ENCODE results near the gene KRTAP5-11.
"Not testable (repeated sequence)": the region's sequence is repeated elsewhere in the genome, so short reads cannot be mapped to it uniquely, and the experiment has no call there.

KRTAP5-11 gene

DNA sequence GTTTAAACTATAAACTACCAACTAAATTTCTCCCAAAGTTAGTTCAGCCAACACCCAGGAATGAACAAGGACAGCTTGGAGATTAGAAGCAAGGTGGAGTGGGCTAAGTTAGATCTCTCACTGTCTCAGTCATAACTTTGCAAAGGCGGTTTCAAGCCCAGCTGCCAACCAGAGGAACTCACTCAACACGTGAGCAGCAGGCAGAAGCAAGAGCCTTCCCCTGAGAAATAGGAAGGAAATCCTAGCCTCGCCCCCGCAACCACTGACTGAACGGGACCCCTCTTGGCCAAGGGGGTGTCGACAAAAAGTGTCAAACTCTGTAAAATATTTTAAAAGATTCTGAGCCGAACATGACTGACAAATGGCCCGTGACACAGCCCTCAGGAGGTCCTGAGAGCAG lies 38.8 kb downstream of the KRTAP5-11 start:
- Histone ChIP-seq H3K79me1 (ENCODE audit: low read length) (no peaks in the 10 kb centered on the region), H3K4me3 (ENCODE audit: low read length) (no peak overlapping the region)
- no CpG with 5 or more reads among the region's 8 CpGs for WGBS (ENCODE audit: extremely low coverage, insufficient coverage, low lambda C conversion rate)

DNA sequence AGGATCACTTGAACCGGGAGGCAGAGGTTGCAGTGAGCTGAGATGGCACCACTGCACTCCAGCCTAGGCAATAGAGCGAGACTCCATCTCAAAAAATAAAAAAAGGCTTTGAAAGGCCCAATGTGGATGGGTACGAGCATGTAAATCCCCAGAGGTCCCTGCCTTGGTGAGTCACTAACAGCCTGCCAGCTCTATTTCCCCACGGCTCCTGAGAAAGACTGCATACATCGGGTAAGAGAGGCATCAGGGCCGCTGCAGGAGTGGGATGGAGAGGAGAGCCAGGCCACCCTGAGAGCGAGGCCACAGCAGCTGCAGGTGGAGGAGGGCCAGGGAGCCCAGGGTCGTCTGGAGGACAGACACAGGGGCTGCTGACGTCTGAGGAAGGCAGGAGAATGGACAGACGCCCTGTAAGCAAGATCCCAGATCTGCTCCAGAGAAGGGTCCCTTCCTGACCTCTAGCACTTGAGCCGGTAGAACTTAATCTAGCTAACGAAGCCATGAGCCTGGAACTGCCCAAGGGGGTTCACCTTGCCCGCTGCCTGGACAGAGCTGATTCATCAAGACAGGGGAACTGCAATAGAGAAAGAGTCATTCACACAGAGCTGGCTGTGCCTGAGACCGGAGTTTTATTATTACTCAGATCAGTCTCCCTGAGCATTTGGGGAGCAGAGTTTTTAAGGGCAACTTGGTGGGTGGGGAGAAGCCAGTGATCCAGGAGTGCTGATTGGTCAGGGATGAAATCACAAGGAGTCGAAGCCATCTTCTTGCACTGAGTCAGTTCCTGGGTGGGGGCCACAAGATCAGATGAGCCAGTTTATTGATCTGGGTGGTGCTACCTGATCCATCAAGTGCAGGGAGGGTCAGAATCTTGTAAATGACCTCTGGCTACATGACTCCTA lies 39.5 kb downstream of the KRTAP5-11 start:
- WGBS (ENCODE audit: extremely low coverage, insufficient coverage, low lambda C conversion rate): no CpG with 5 or more reads among the region's 15 CpGs

More for the DNA sequence above, 38.8 kb downstream of the KRTAP5-11 start:
- H3K4me1 ChIP-seq (ENCODE audit: control insufficient read depth, low read depth, low read length): peaks cover 1% of the 10 kb centered on the region
- no peak overlapping the region for H3K4me2 ChIP-seq (ENCODE audit: low read length)
- H3K79me2 ChIP-seq (ENCODE audit: control insufficient read depth, insufficient read depth, low read length): no peaks in the 10 kb centered on the region
- H2AK5ac ChIP-seq (ENCODE audit: low read length): no peak overlapping the region
- no peak overlapping the region for H3K56ac ChIP-seq (ENCODE audit: low read length)
- H2BK5ac ChIP-seq (ENCODE audit: low read length): no peak overlapping the region
- no peaks in the 10 kb centered on the region for H3K36me3 ChIP-seq (ENCODE audit: control insufficient read depth, insufficient read depth, low read length)
- no peaks in the 10 kb centered on the region for H3K27me3 ChIP-seq (ENCODE audit: insufficient read depth, low read length, poor library complexity)
- DNase-seq: no peak
- no peak overlapping the region for H3K18ac ChIP-seq (ENCODE audit: low read length)
- no peak overlapping the region for H2BK120ac ChIP-seq (ENCODE audit: low read depth, low read length)
- H3K4ac ChIP-seq (ENCODE audit: low read depth, low read length): no peak overlapping the region
- H4K8ac ChIP-seq (ENCODE audit: low read depth, low read length): no peak overlapping the region
- no peak overlapping the region for H3K9ac ChIP-seq (ENCODE audit: low read length)
- no peak overlapping the region for H3K23ac ChIP-seq (ENCODE audit: low read length)
- no peak overlapping the region for H2BK15ac ChIP-seq (replicated peaks; ENCODE audit: low read depth)
- no peak overlapping the region for H3K27ac ChIP-seq (ENCODE audit: low read depth, low read length)
- no peak overlapping the region for H4K5ac ChIP-seq (ENCODE audit: low read length)

DNA sequence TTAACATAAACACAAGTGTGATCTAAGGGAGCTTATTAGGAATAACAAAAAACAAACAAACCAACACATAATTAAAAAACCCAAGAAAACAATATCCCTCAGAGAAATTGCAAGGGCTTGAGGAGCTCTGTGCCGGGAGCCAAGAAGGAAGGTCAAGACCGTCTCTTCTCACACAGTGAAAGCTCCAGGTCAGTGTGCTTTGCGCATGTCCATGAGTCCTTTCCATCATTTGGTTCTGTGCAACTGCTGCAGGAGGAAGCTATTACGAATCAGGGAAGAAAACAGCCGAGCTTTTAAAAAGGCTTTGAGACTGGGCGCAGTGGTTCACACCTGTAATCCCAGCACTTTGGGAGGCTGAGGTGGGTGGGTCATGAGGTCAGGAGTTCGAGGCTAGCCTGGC lies 40.3 kb downstream of the KRTAP5-11 start:
- no peaks in the 10 kb centered on the region for H3K79me1 ChIP-seq (ENCODE audit: low read length)
- no peaks in the 10 kb centered on the region for H3K27me3 ChIP-seq (ENCODE audit: insufficient read depth, low read length, poor library complexity)
- H4K5ac ChIP-seq (ENCODE audit: low read length): no peak overlapping the region
- no peaks in the 10 kb centered on the region for H3K36me3 ChIP-seq (ENCODE audit: control insufficient read depth, insufficient read depth, low read length)
- no peak overlapping the region for H3K23ac ChIP-seq (ENCODE audit: low read length)
- no peak overlapping the region for H2AK5ac ChIP-seq (ENCODE audit: low read length)
- H3K27ac ChIP-seq (ENCODE audit: low read depth, low read length): no peak overlapping the region
- no peaks in the 10 kb centered on the region for H3K79me2 ChIP-seq (ENCODE audit: control insufficient read depth, insufficient read depth, low read length)
- no peak overlapping the region for H3K18ac ChIP-seq (ENCODE audit: low read length)
- H3K9ac ChIP-seq (ENCODE audit: low read length): no peak overlapping the region
- H2BK5ac ChIP-seq (ENCODE audit: low read length): no peak overlapping the region
- peaks cover 1% of the 10 kb centered on the region for H3K4me1 ChIP-seq (ENCODE audit: control insufficient read depth, low read depth, low read length)
- no peak overlapping the region for H2BK120ac ChIP-seq (ENCODE audit: low read depth, low read length)
- H3K4me2 ChIP-seq (ENCODE audit: low read length): no peak overlapping the region
- H4K8ac ChIP-seq (ENCODE audit: low read depth, low read length): no peak overlapping the region
- DNase-seq: no peak
- no peak overlapping the region for H3K4me3 ChIP-seq (ENCODE audit: low read length)
- no peak overlapping the region for H3K56ac ChIP-seq (ENCODE audit: low read length)
- no peak overlapping the region for H2BK15ac ChIP-seq (replicated peaks; ENCODE audit: low read depth)
- no peak overlapping the region for H3K4ac ChIP-seq (ENCODE audit: low read depth, low read length)
- no CpG with 5 or more reads among the region's 7 CpGs for WGBS (ENCODE audit: extremely low coverage, insufficient coverage, low lambda C conversion rate)

More for the DNA sequence above, 39.5 kb downstream of the KRTAP5-11 start:
- Histone ChIP-seq H2BK120ac (ENCODE audit: low read depth, low read length) (no peak overlapping the region), H3K56ac (ENCODE audit: low read length) (no peak overlapping the region), H3K79me2 (ENCODE audit: control insufficient read depth, insufficient read depth, low read length) (no peaks in the 10 kb centered on the region), H4K8ac (ENCODE audit: low read depth, low read length) (no peak overlapping the region), H3K27ac (ENCODE audit: low read depth, low read length) (no peak overlapping the region), H3K4me2 (ENCODE audit: low read length) (no peak overlapping the region), H3K23ac (ENCODE audit: low read length) (no peak overlapping the region), H2AK5ac (ENCODE audit: low read length) (no peak overlapping the region), H4K5ac (ENCODE audit: low read length) (no peak overlapping the region), H3K18ac (ENCODE audit: low read length) (no peak overlapping the region), H3K4ac (ENCODE audit: low read depth, low read length) (no peak overlapping the region), H3K27me3 (ENCODE audit: insufficient read depth, low read length, poor library complexity) (no peaks in the 10 kb centered on the region), H3K4me3 (ENCODE audit: low read length) (no peak overlapping the region), H3K4me1 (ENCODE audit: control insufficient read depth, low read depth, low read length) (peaks cover 1% of the 10 kb centered on the region), H3K36me3 (ENCODE audit: control insufficient read depth, insufficient read depth, low read length) (no peaks in the 10 kb centered on the region), H2BK15ac (replicated peaks; ENCODE audit: low read depth) (no peak overlapping the region), H3K79me1 (ENCODE audit: low read length) (no peaks in the 10 kb centered on the region), H2BK5ac (ENCODE audit: low read length) (no peak overlapping the region), H3K9ac (ENCODE audit: low read length) (no peak overlapping the region)
- no peak for DNase-seq

DNA sequence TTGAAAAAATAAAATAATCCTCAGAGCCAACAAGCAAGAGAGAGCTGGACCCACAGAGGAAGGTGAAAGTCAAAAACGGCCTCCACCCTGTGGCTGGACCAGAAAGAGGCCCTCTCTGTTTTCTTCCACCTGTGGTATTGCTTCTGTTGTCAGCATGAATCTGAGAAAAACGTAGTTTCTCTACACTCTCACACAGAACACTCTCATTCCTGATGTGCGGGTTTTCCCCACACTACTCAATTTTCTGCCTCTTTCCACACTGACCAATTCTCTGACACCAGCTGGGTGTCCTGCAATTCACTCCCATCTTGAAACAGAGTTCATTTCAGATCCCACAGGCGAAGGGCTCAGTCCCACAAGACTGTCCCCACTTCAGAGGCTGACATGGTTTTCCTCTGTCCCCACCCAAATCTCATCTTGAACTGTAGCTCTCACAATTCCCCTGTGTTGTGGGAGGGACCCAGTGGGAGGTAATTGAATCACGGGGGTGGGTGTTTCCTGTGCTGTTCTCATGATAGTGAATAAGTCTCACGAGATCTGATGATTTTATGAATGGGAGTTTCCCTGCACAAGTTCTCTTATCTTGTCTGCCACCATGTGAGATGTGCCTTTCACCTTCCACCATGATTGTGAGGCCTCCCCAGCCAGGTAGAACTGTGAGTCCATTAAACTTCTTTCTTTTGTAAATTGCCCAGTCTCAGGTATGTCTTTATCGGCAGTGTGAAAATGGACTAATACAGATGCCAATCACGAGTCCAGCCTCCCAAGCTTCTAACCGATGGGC lies 42.0 kb downstream of the KRTAP5-11 start:
- not testable (repeated sequence) for H3K9ac ChIP-seq (ENCODE audit: low read length); H3K18ac ChIP-seq (ENCODE audit: low read length); H3K4me1 ChIP-seq (ENCODE audit: control insufficient read depth, low read depth, low read length); H3K27me3 ChIP-seq (ENCODE audit: insufficient read depth, low read length, poor library complexity); H3K4me2 ChIP-seq (ENCODE audit: low read length); H3K4ac ChIP-seq (ENCODE audit: low read depth, low read length); H2BK120ac ChIP-seq (ENCODE audit: low read depth, low read length); H3K56ac ChIP-seq (ENCODE audit: low read length); H2BK15ac ChIP-seq (replicated peaks; ENCODE audit: low read depth); DNase-seq; H3K36me3 ChIP-seq (ENCODE audit: control insufficient read depth, insufficient read depth, low read length); H4K8ac ChIP-seq (ENCODE audit: low read depth, low read length); H2BK5ac ChIP-seq (ENCODE audit: low read length); H2AK5ac ChIP-seq (ENCODE audit: low read length); H3K27ac ChIP-seq (ENCODE audit: low read depth, low read length); H3K23ac ChIP-seq (ENCODE audit: low read length); H3K79me2 ChIP-seq (ENCODE audit: control insufficient read depth, insufficient read depth, low read length); H3K4me3 ChIP-seq (ENCODE audit: low read length); H3K79me1 ChIP-seq (ENCODE audit: low read length); H4K5ac ChIP-seq (ENCODE audit: low read length)
- no CpG with 5 or more reads among the region's 9 CpGs for WGBS (ENCODE audit: extremely low coverage, insufficient coverage, low lambda C conversion rate)

DNA sequence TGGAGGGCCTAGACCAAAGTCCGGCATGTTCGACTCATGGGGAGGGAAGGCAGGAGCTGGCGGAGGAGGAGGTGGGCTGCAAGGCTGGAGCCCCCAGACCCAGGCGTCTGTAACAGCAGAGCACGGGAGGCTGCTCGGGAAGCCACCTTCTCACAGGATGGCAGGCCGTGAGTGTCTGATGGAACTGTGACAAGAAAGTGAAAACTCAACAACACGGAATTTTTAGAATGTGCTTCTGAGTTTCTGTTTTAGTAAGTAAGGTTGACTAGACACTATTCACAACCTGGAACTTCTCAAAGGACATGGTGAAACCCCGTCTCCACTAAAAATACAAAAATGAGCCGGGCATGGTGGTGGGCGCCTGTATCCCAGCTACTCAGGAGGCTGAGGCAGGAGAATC lies 42.7 kb downstream of the KRTAP5-11 start:
- WGBS (ENCODE audit: extremely low coverage, insufficient coverage, low lambda C conversion rate): no CpG with 5 or more reads among the region's 11 CpGs
- not testable (repeated sequence) for H4K5ac ChIP-seq (ENCODE audit: low read length); H3K36me3 ChIP-seq (ENCODE audit: control insufficient read depth, insufficient read depth, low read length); H2BK15ac ChIP-seq (replicated peaks; ENCODE audit: low read depth); H3K9ac ChIP-seq (ENCODE audit: low read length); H3K79me1 ChIP-seq (ENCODE audit: low read length); H3K27ac ChIP-seq (ENCODE audit: low read depth, low read length); H3K4me2 ChIP-seq (ENCODE audit: low read length); H3K4ac ChIP-seq (ENCODE audit: low read depth, low read length); H3K4me1 ChIP-seq (ENCODE audit: control insufficient read depth, low read depth, low read length); DNase-seq; H4K8ac ChIP-seq (ENCODE audit: low read depth, low read length); H3K4me3 ChIP-seq (ENCODE audit: low read length); H2AK5ac ChIP-seq (ENCODE audit: low read length); H3K18ac ChIP-seq (ENCODE audit: low read length); H3K27me3 ChIP-seq (ENCODE audit: insufficient read depth, low read length, poor library complexity); H3K56ac ChIP-seq (ENCODE audit: low read length); H2BK120ac ChIP-seq (ENCODE audit: low read depth, low read length); H2BK5ac ChIP-seq (ENCODE audit: low read length); H3K79me2 ChIP-seq (ENCODE audit: control insufficient read depth, insufficient read depth, low read length); H3K23ac ChIP-seq (ENCODE audit: low read length)
